Rectal smooth muscle tissue (tissue), 1 donor: ENCODE data around the gene GOLGA6B.
"Not testable (repeated sequence)": the region's sequence is repeated elsewhere in the genome, so short reads cannot be mapped to it uniquely, and the experiment has no call there.

Experiments
- H3K27ac ChIP-seq: one replicate; pipeline ENCODE4 v1.7.0; 2013; ENCODE audit warnings: low read depth, low read length, inconsistent platforms
- H3K27me3 ChIP-seq: one replicate; pipeline ENCODE4 v1.7.0; 2013; ENCODE audit warnings: low read length; ENCODE audit not compliant: control insufficient read depth, insufficient read depth
- H3K36me3 ChIP-seq: one replicate; pipeline ENCODE4 v1.7.0; 2013; ENCODE audit warnings: low read length; ENCODE audit not compliant: control insufficient read depth, insufficient read depth
- H3K4me1 ChIP-seq: one replicate; pipeline ENCODE4 v1.7.0; 2013; ENCODE audit warnings: low read length; ENCODE audit not compliant: control insufficient read depth, insufficient read depth
- H3K4me3 ChIP-seq: one replicate; pipeline ENCODE4 v1.7.0; 2013; ENCODE audit warnings: low read length
- H3K9ac ChIP-seq: one replicate; pipeline ENCODE4 v1.7.0; 2013; ENCODE audit warnings: low read length

Gene GOLGA6B

GRCh38 chr15:72629068-72629570 lies 25.4 kb upstream of the GOLGA6B start:
- not testable (repeated sequence) for H3K4me3 ChIP-seq, H3K27ac ChIP-seq, H3K36me3 ChIP-seq

GRCh38 chr15:72636519-72637282 lies 17.8 kb upstream of the GOLGA6B start:
- H3K4me1 ChIP-seq, H3K27me3 ChIP-seq, H3K27ac ChIP-seq, H3K36me3 ChIP-seq, H3K9ac ChIP-seq: not testable (repeated sequence)
- peak overlapping the region; percentile 27 for H3K4me3 ChIP-seq

More at GRCh38 chr15:72629068-72629570, 25.4 kb upstream of the GOLGA6B start:
- H3K27me3 ChIP-seq, H3K4me1 ChIP-seq, H3K9ac ChIP-seq: not testable (repeated sequence)

- not testable (repeated sequence) for H3K27me3 ChIP-seq, H3K9ac ChIP-seq, H3K4me3 ChIP-seq, H3K36me3 ChIP-seq, H3K27ac ChIP-seq, H3K4me1 ChIP-seq
Observed at GRCh38 chr15:72639759-72640483, 14.6 kb upstream of the GOLGA6B start.

GRCh38 chr15:72642271-72642670 lies 12.2 kb upstream of the GOLGA6B start:
- H3K9ac ChIP-seq, H3K27me3 ChIP-seq, H3K4me1 ChIP-seq, H3K4me3 ChIP-seq, H3K27ac ChIP-seq, H3K36me3 ChIP-seq: not testable (repeated sequence)

- H3K36me3 ChIP-seq, H3K4me3 ChIP-seq, H3K27me3 ChIP-seq, H3K4me1 ChIP-seq, H3K27ac ChIP-seq, H3K9ac ChIP-seq: not testable (repeated sequence)
Observed at GRCh38 chr15:72648631-72649253, 5.8 kb upstream of the GOLGA6B start.

GRCh38 chr15:72656014-72656413 lies 1.5 kb downstream of the GOLGA6B start:
- H3K27me3 ChIP-seq, H3K27ac ChIP-seq, H3K4me1 ChIP-seq, H3K9ac ChIP-seq, H3K36me3 ChIP-seq, H3K4me3 ChIP-seq: not testable (repeated sequence)

GRCh38 chr15:72661081-72661480 lies 6.6 kb downstream of the GOLGA6B start:
- H3K27me3 ChIP-seq, H3K27ac ChIP-seq, H3K9ac ChIP-seq, H3K4me1 ChIP-seq, H3K36me3 ChIP-seq, H3K4me3 ChIP-seq: not testable (repeated sequence)

GRCh38 chr15:72663931-72664330 lies 9.4 kb downstream of the GOLGA6B start:
- not testable (repeated sequence) for H3K9ac ChIP-seq, H3K27ac ChIP-seq, H3K4me3 ChIP-seq, H3K27me3 ChIP-seq, H3K4me1 ChIP-seq, H3K36me3 ChIP-seq

- not testable (repeated sequence) for H3K36me3 ChIP-seq, H3K4me3 ChIP-seq, H3K27ac ChIP-seq, H3K9ac ChIP-seq, H3K4me1 ChIP-seq, H3K27me3 ChIP-seq
Observed at GRCh38 chr15:72665706-72666105, 11.2 kb downstream of the GOLGA6B start.

- not testable (repeated sequence) for H3K27ac ChIP-seq, H3K4me1 ChIP-seq, H3K4me3 ChIP-seq, H3K27me3 ChIP-seq, H3K36me3 ChIP-seq, H3K9ac ChIP-seq
Observed at GRCh38 chr15:72669803-72670202, 15.3 kb downstream of the GOLGA6B start.

- not testable (repeated sequence) for H3K36me3 ChIP-seq, H3K27me3 ChIP-seq, H3K9ac ChIP-seq, H3K4me1 ChIP-seq, H3K27ac ChIP-seq
- H3K4me3 ChIP-seq, result peak overlapping the region; percentile 44
Observed at GRCh38 chr15:72670656-72671352, 16.3 kb downstream of the GOLGA6B start.

- Histone ChIP-seq H3K36me3 (no peaks in the 10 kb centered on the region), H3K9ac (no peak overlapping the region), H3K4me1 (no peaks in the 10 kb centered on the region), H3K4me3 (no peak overlapping the region), H3K27me3 (no peaks in the 10 kb centered on the region), H3K27ac (no peak overlapping the region)
Observed at GRCh38 chr15:72671525-72671924, 17.0 kb downstream of the GOLGA6B start.
